Naive thymus-derived CD4-positive, alpha-beta T cell (primary cell): ENCODE measurements around the gene FTCD. TPM values are rescaled to one million over a fixed set of nuclear protein-coding genes. Genes with fewer than 3 reads are reported as not detected.
"Not testable (repeated sequence)": the region's sequence is repeated elsewhere in the genome, so short reads cannot be mapped to it uniquely, and the experiment has no call there.

Source experiments
- ATAC-seq: fragments of 150-1000 bp; cut with Tn5 transposase; 2 replicates; pipeline ENCODE4 v1.10.0; 2021; ENCODE audit warnings: mild to moderate bottlenecking, moderate library complexity
- CTCF ChIA-PET: fragments of 350-600 bp; sonication (Branson Sonifier 250); formaldehyde crosslinking; loops from one replicate; lab custom pipeline; 2021; ENCODE audit warnings: antibody characterized with exemption; lab: Charles Lee
- POLR2A ChIA-PET: fragments of 350-600 bp; sonication (Branson Sonifier 250); formaldehyde crosslinking; loops from one replicate; lab custom pipeline; 2021; ENCODE audit warnings: antibody characterized with exemption, inconsistent platforms; lab: Charles Lee
- DNase-seq, 9 donors: peaks; one replicate each; pipeline versions ENCODE4 v3.0.0 to v3.0.0-alpha.2; 2020 to 2022; ENCODE audit warnings: mixed read lengths in 1 of 9
- H3K27ac ChIP-seq: one replicate; pipeline ENCODE4 v1.7.0; 2013; ENCODE audit warnings: mild to moderate bottlenecking, low read depth, low read length, moderate library complexity
- H3K27me3 ChIP-seq, 2 donors: one replicate each; pipeline ENCODE4 v1.7.0; 2013; ENCODE audit warnings: low read length in 2 of 2, mild to moderate bottlenecking in 2 of 2, moderate library complexity in 2 of 2; ENCODE audit not compliant: control insufficient read depth in 2 of 2, insufficient read depth in 2 of 2
- H3K36me3 ChIP-seq, 3 experiments: 1 replicate in 2 of 3; 2 replicates in 1 of 3; pipeline ENCODE4 v1.7.0; 2013; ENCODE audit warnings: low read length in 3 of 3, mild to moderate bottlenecking in 3 of 3, moderate library complexity in 1 of 3; ENCODE audit not compliant: insufficient read depth in 3 of 3, control insufficient read depth in 2 of 3
- H3K4me1 ChIP-seq, 2 donors: one replicate each; pipeline ENCODE4 v1.7.0; 2013; ENCODE audit warnings: low read length in 2 of 2, mild to moderate bottlenecking in 2 of 2, moderate library complexity in 1 of 2; ENCODE audit not compliant: control insufficient read depth in 2 of 2, insufficient read depth in 2 of 2
- H3K4me3 ChIP-seq: 2 replicates; pipeline ENCODE4 v1.7.0; 2013; ENCODE audit warnings: mild to moderate bottlenecking, low read length
- H3K9me3 ChIP-seq, 3 experiments: 1 replicate in 2 of 3; 2 replicates in 1 of 3; pipeline ENCODE4 v1.7.0; 2013; ENCODE audit warnings: low read length in 3 of 3; ENCODE audit not compliant: control insufficient read depth in 2 of 3
- H3K27ac Mint-ChIP-seq, 9 donors: one replicate each; pipeline ENCODE4 v1.8.0; 2020 to 2022; ENCODE audit warnings: mixed read lengths in 9 of 9, mild to moderate bottlenecking in 8 of 9, moderate library complexity in 5 of 9, inconsistent platforms in 2 of 9
- H3K27me3 Mint-ChIP-seq, 5 donors: one replicate each; pipeline ENCODE4 v1.8.0; 2021 to 2022; ENCODE audit warnings: mixed read lengths in 5 of 5, mild to moderate bottlenecking in 1 of 5
- H3K36me3 Mint-ChIP-seq, 5 donors: one replicate each; pipeline ENCODE4 v1.8.0; 2020 to 2022; ENCODE audit warnings: mixed read lengths in 5 of 5, mild to moderate bottlenecking in 3 of 5, inconsistent platforms in 1 of 5
- H3K4me1 Mint-ChIP-seq, 7 donors: one replicate each; pipeline ENCODE4 v1.8.0; 2020 to 2022; ENCODE audit warnings: mixed read lengths in 7 of 7, mild to moderate bottlenecking in 3 of 7, inconsistent platforms in 1 of 7
- H3K4me3 Mint-ChIP-seq, 10 donors: one replicate each; pipeline ENCODE4 v1.8.0; 2020 to 2022; ENCODE audit warnings: mild to moderate bottlenecking in 10 of 10, mixed read lengths in 10 of 10, moderate library complexity in 6 of 10, inconsistent platforms in 2 of 10
- H3K9me3 Mint-ChIP-seq, 11 donors: one replicate each; pipeline ENCODE4 v1.8.0; 2020 to 2022; ENCODE audit warnings: mixed read lengths in 11 of 11, mild to moderate bottlenecking in 4 of 11, inconsistent platforms in 1 of 11, moderate library complexity in 1 of 11
- intact Hi-C, 2 donors: fragments of 100-400 bp; cut with micrococcal nuclease; formaldehyde crosslinking; loops; one replicate each; pipeline ENCODE4 v1.15.1; 2023
- polyA plus RNA-seq, 2 donors: library from polyadenylated mRNA; unstranded; fragments of 300-500 nt; fragmentation: Illumina TruSeq; gene quantifications; one replicate each; pipeline ENCODE4 v1.2.3, GENCODE V29; 2021
- total RNA-seq, 6 experiments: library from RNA in 5 of 6; stranded (reverse) in 5 of 6; gene quantifications; 1 replicate in 5 of 6; 2 replicates in 1 of 6; pipeline ENCODE4 v1.2.3 and lab custom pipeline; 2021 to 2026

FTCD gene
- total and polyA plus RNA-seq, 7 experiments from 2014 or later = 0.29 to 5.7 (median 2.0) TPM; not detected in 2

- H3K4me3 ChIP-seq = no peak overlapping the region
- no peak overlapping the region for H3K4me3 Mint-ChIP-seq
- POLR2A ChIA-PET = no interaction called here
- CTCF ChIA-PET = no interaction called here
- peaks cover 0 to 11% (median 0%) of the 10 kb centered on the region in 3 experiments for H3K9me3 ChIP-seq
- no peaks in the 10 kb centered on the region for H3K27me3 ChIP-seq
- H3K9me3 Mint-ChIP-seq = peaks cover 0 to 16% (median 4%) of the 10 kb centered on the region in 11 donors
- DNase-seq (peak in 2 of 9 donors; percentile 4 to 19), ATAC-seq (no peak)
- peaks cover 0 to 3% (median 0%) of the 10 kb centered on the region in 5 donors for H3K27me3 Mint-ChIP-seq
- H3K27ac Mint-ChIP-seq = no peak overlapping the region
- H3K36me3 ChIP-seq = peaks cover 0 to 22% (median 0%) of the 10 kb centered on the region in 3 experiments
- no peaks in the 10 kb centered on the region for H3K4me1 Mint-ChIP-seq
- intact Hi-C loops = no loop called here
- no peaks in the 10 kb centered on the region for H3K4me1 ChIP-seq
- peaks cover 0 to 29% (median 0%) of the 10 kb centered on the region in 5 donors for H3K36me3 Mint-ChIP-seq
- H3K27ac ChIP-seq = no peak overlapping the region
These were observed 43.3 kb downstream of the FTCD start for GRCh38 chr21:46111857-46112724.

GRCh38 chr21:46111193-46111571, 44.2 kb downstream of the FTCD start:
- POLR2A ChIA-PET = no interaction called here
- Histone ChIP-seq H3K4me1 (no peaks in the 10 kb centered on the region), H3K27me3 (no peaks in the 10 kb centered on the region), H3K4me3 (no peak overlapping the region), H3K36me3 (peaks cover 0 to 14% (median 0%) of the 10 kb centered on the region in 3 experiments), H3K27ac (no peak overlapping the region), H3K9me3 (peaks cover 0 to 11% (median 0%) of the 10 kb centered on the region in 3 experiments)
- CTCF ChIA-PET = no interaction called here
- H3K27ac Mint-ChIP-seq = no peak overlapping the region
- peaks cover 0 to 3% (median 0%) of the 10 kb centered on the region in 5 donors for H3K27me3 Mint-ChIP-seq
- ATAC-seq (no peak), DNase-seq (peak in 2 of 9 donors; percentile 1 to 8)
- peaks cover 0 to 24% (median 3%) of the 10 kb centered on the region in 5 donors for H3K36me3 Mint-ChIP-seq
- intact Hi-C loops = no loop called here
- no peaks in the 10 kb centered on the region for H3K4me1 Mint-ChIP-seq
- H3K9me3 Mint-ChIP-seq = peaks cover 0 to 18% (median 3%) of the 10 kb centered on the region in 11 donors
- no peak overlapping the region for H3K4me3 Mint-ChIP-seq

DNA sequence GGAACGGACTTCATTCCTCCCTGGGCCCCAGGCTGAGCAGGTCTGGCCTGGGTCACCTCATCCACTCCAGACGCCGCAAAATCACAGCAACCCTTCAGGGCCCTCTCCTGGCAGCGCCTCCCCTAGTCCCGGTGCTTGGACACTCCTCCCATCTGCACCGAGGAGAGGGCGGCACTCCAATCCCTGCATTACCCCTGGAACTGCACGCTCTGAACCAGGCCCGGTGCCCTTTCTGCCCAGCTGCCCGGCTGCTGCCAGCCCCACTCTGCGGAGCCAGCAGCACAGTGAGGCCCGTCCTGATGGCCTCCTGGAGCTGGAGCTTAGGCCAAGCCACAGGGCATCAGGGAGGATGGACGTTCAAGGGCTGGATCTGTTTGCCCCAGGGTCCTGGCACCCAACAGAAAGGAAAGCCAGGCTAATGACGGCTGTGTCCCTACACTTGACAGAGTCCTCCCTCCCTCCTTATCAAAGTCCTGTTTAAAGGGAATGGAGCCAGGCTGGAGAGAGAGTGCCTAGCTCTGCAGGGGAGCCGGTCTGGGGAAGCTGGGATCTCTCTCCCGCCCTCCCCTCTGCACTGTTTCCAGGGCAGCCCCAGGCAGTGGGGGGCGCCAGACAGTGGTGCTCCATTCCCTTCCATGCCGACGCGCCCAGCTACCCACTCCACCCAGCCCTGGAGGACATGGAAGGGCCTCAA, 44.7 kb downstream of the FTCD start:
- peaks cover 0 to 13% (median 0%) of the 10 kb centered on the region in 3 experiments for H3K36me3 ChIP-seq
- peaks cover 0 to 6% (median 3%) of the 10 kb centered on the region in 5 donors for H3K27me3 Mint-ChIP-seq

GRCh38 chr21:46109313-46110221, 45.8 kb downstream of the FTCD start:
- H3K9me3 ChIP-seq = peaks cover 0 to 6% (median 0%) of the 10 kb centered on the region in 3 experiments
- Mint-ChIP-seq H3K9me3 (peaks cover 0 to 29% (median 7%) of the 10 kb centered on the region in 11 donors), H3K4me1 (no peaks in the 10 kb centered on the region), H3K27me3 (peaks cover 0 to 6% (median 3%) of the 10 kb centered on the region in 5 donors), H3K36me3 (peaks cover 0 to 18% (median 7%) of the 10 kb centered on the region in 5 donors), H3K4me3 (no peak overlapping the region), H3K27ac (no peak overlapping the region)
- H3K4me3 ChIP-seq = no peak overlapping the region
- intact Hi-C loops = no loop called here
- ATAC-seq (no peak), DNase-seq (peak in 1 of 9 donors; percentile 2)
- no peaks in the 10 kb centered on the region for H3K27me3 ChIP-seq
- H3K36me3 ChIP-seq = peaks cover 0 to 8% (median 0%) of the 10 kb centered on the region in 3 experiments
- POLR2A ChIA-PET = no interaction called here
- CTCF ChIA-PET = no interaction called here
- H3K27ac ChIP-seq = no peak overlapping the region
- no peaks in the 10 kb centered on the region for H3K4me1 ChIP-seq

More for the DNA sequence above, 44.7 kb downstream of the FTCD start:
- no peaks in the 10 kb centered on the region for H3K4me1 Mint-ChIP-seq
- no peak overlapping the region for H3K27ac Mint-ChIP-seq
- no peak for ATAC-seq
- ChIA-PET POLR2A (no interaction called here), CTCF (no interaction called here)
- Histone ChIP-seq H3K9me3 (peaks cover 0 to 11% (median 0%) of the 10 kb centered on the region in 3 experiments), H3K4me3 (no peak overlapping the region), H3K27ac (no peak overlapping the region), H3K27me3 (no peaks in the 10 kb centered on the region), H3K4me1 (no peaks in the 10 kb centered on the region)
- H3K36me3 Mint-ChIP-seq = peaks cover 0 to 24% (median 7%) of the 10 kb centered on the region in 5 donors
- peak in 1 of 9 donors; percentile 2 for DNase-seq
- H3K4me3 Mint-ChIP-seq = no peak overlapping the region
- H3K9me3 Mint-ChIP-seq = peaks cover 0 to 21% (median 5%) of the 10 kb centered on the region in 11 donors
- intact Hi-C loops = no loop called here

DNA sequence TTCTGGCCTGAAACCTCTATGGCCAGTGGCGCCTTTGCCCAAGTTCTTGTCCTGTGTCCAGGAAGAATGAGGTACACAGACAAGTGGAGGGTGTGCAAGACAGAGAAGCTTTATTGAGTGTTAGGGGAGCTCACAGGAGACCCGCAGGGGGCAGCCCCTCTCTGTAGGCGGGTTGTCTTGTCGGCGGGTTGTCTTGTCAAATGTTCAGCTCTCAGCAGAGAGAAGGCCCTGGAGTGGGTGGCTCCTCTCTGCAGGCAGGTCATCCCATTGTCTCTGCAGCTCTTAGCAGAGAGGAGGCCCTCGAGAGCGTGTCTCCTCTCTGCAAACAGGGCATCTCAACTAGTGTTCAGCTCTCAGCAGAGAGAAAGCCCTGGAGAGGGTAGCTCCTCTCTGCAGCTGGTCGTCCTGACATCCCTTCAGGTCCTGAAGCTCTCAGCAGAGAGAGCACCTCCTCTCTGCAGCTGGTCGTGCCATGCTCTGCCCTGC, 46.5 kb downstream of the FTCD start:
- no peaks in the 10 kb centered on the region for H3K4me1 ChIP-seq
- POLR2A ChIA-PET = no interaction called here
- Mint-ChIP-seq H3K9me3 (peaks cover 6 to 36% (median 11%) of the 10 kb centered on the region in 11 donors), H3K27ac (no peak overlapping the region), H3K4me3 (no peak overlapping the region), H3K4me1 (no peaks in the 10 kb centered on the region), H3K27me3 (peaks cover 0 to 13% (median 6%) of the 10 kb centered on the region in 5 donors), H3K36me3 (peaks cover 0 to 17% (median 13%) of the 10 kb centered on the region in 5 donors)
- ATAC-seq (no peak), DNase-seq (peak in 1 of 9 donors; percentile 1)
- H3K4me3 ChIP-seq = no peak overlapping the region
- peaks cover 0 to 8% (median 0%) of the 10 kb centered on the region in 3 experiments for H3K36me3 ChIP-seq
- no peaks in the 10 kb centered on the region for H3K27me3 ChIP-seq
- H3K27ac ChIP-seq = no peak overlapping the region
- CTCF ChIA-PET = no interaction called here
- intact Hi-C loops = no loop called here
- H3K9me3 ChIP-seq = peaks cover 0 to 6% (median 0%) of the 10 kb centered on the region in 3 experiments

GRCh38 chr21:46107376-46107775, 48.0 kb downstream of the FTCD start:
- H3K4me1 ChIP-seq, H3K4me1 Mint-ChIP-seq, H3K27ac ChIP-seq, H3K4me3 Mint-ChIP-seq, H3K27me3 ChIP-seq, DNase-seq, H3K4me3 ChIP-seq, intact Hi-C loops, POLR2A ChIA-PET, H3K36me3 ChIP-seq, H3K27ac Mint-ChIP-seq, ATAC-seq, H3K9me3 ChIP-seq, CTCF ChIA-PET: not testable (repeated sequence)
- H3K9me3 Mint-ChIP-seq = peaks cover 7 to 51% (median 16%) of the 10 kb centered on the region in 11 donors
- H3K36me3 Mint-ChIP-seq = peaks cover 1 to 29% (median 17%) of the 10 kb centered on the region in 5 donors
- H3K27me3 Mint-ChIP-seq = peaks cover 0 to 27% (median 17%) of the 10 kb centered on the region in 5 donors
